Measurements from ENCODE around the gene LDAH.

LDAH gene

DNA sequence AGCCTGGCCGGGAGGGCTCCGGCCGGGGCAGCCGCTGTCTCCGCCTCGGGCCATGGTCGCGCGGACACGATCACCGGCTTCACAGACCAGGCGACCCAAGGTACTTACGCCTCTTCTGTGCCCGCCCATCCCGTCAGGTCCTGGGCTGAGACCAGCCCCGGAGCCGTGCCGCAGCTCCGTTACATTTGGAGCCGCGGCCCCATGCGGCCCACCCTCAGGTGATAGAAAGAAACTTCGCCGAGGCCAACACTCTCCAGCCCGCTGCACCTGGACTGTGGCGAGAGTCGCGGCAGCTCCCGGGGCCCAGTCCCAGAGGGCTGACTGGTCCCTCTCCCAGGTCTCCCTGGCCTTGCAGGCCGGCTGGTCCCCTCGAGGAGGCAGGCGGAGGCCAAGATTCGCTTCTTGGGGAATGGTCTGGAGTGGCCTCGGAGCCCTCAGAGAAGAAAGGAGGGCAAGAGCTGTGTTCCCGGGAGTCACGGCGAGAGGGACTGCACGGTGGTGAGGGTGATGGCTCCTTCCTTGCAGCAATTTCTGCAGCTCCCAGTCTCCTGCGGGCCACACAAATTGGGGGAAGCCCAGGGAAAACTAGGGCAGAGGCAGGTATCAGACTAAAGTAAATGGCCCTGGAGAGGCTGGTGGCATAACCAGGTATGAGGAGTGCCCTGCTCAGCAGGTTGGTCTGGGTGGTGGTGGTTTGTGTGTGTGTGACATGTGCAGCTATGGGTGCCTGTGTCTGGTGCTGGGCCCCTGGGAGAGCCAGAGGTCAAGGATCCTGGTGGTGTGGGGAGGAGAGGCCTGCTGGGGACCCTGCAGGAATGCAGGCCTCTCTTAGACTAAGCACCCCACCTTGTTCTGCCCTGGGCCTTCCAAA, 155.1 kb downstream of the LDAH start:
- DNase-seq (ENCODE audit: low read depth): no peak

DNA sequence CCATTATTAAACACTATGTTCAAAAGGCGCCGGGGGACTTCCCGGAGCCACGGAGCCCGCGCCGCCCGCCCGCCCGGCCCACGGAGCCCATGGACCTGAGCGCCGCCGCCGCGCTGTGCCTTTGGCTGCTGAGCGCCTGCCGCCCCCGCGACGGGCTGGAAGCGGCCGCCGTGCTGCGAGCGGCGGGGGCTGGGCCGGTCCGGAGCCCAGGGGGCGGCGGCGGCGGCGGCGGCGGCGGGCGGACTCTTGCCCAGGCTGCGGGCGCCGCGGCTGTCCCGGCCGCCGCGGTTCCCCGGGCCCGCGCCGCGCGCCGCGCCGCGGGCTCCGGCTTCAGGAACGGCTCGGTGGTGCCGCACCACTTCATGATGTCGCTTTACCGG, 155.8 kb downstream of the LDAH start:
- no peak for DNase-seq (ENCODE audit: low read depth)

DNA sequence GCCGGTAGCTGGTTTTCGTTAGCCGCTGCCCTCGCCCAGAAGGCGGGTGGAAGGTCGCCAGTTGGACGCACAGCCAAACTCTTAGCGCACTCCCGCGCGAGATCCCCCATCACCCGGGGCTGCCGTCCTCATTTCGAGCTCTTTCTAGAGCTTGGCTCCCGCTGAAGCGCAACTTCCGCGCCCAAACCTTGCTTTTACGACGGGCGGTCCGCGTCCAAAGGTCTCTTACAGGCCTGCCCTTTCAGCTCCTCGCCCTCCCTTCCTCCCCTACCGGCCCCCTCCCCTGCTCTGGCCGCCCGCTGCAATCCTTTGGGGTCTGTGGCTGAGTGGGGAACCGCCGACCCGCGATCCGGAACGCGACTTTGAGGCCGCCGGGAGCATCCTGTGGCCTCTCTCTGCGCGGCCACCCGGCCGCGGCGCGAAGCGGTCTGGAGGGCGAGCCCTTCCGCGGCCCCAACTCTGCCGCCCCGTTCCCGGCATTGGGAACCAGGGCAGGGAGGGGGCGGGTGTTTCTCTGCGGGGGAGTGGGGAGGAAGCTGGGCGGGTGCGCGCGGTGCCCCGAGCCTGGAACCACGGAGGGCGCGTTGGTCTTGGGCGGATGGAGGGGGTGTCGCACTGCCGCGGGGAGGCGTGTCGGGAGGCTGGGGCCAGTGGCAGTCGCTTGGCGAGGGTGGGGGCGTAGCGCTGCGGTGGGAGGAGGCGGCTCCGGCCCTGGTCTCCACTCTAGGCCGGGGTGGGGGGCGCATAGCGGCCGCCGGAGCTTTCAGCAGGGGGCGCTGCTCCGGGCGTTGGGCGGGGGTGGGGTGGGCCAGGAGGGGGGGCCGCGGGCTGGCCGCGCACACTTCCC, 156.4 kb downstream of the LDAH start, which contains the start of gene GDF7:
Gene GDF7, plus strand, starts transcription at position 841 of the 847 bp plus-strand sequence. CDS start 96 bp downstream, outside the sequence.
- no peak for DNase-seq (ENCODE audit: low read depth)

GRCh38 chr2:20666005-20666303, 156.9 kb downstream of the LDAH start:
- no peak for DNase-seq (ENCODE audit: low read depth)

DNA sequence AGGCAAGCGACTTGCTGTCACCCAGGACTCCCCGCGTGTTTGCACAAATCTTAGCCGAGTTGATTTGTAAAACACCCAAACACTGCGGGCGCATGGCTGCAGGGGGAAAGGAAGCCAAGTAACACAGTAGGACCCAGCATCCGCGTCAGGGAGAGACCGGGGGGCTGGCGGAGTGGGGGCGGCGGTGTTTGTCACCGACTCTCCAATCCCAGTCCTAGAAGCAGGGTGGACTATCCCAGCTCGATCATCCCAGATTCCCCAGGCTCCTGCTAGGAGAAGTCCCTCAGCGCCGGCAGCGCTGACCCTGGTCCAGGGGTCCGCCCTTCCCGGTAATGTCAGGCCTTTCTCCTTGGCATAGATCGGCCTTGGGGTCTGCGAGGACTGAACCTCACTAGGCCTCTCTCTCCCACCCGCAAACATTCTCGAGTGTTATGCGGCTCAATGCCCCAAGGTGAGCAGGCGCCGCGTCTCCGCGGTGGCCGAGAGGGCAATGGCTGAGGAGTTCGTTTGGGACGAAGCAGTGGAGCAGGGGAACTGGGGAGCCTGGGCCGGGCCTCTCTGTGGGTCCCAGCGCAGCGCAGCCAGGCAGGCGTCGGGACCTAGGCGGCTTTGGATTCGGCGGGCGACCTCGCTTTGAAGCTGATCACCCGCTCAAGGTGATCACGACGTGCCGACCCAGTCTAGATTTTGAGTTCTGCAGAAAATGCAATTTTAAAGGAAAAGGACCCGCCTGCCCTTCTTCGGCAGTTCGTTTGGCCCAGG, 157.5 kb downstream of the LDAH start:
- DNase-seq (ENCODE audit: low read depth): no peak

DNA sequence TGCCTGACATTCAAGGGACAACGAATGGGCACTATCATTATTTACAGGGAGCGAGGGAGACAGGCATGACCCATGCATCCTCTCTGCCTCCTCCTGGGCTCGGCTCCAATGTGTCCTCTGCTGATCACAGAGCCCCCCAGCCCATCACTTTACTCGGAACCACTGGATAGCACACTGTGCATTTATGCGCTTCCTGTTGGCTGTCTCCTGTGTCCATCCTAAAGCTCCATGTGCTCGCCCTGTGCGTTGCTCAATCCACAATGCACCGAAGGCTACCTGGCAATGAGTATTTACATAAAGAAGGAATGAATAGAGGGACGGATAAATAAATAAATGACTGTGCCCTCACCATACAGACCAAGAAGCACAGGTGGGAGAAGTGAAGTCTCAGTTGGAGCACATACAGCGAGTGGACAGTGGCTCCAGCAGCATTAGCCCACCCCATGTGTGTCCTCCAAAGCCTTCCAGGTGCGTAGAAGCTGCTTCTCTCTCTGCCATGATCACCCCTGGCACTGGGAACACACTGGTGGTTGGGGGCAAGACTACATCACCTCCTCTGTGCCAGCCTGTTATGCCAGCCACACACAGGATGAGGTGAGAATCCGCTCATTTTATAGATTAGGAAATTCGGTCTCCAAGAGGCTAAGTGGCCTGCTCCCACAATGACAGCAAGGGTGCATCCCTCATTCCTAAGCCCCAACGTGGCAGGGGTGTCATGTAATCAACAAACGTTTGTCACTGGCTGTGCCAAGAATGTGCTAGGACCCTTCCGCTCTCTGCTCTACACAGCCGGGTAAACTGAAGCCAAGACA, 158.3 kb downstream of the LDAH start:
- no peak for DNase-seq (ENCODE audit: low read depth)

GRCh38 chr2:20664071-20664390, 158.9 kb downstream of the LDAH start:
- no peak for DNase-seq (ENCODE audit: low read depth)

DNA sequence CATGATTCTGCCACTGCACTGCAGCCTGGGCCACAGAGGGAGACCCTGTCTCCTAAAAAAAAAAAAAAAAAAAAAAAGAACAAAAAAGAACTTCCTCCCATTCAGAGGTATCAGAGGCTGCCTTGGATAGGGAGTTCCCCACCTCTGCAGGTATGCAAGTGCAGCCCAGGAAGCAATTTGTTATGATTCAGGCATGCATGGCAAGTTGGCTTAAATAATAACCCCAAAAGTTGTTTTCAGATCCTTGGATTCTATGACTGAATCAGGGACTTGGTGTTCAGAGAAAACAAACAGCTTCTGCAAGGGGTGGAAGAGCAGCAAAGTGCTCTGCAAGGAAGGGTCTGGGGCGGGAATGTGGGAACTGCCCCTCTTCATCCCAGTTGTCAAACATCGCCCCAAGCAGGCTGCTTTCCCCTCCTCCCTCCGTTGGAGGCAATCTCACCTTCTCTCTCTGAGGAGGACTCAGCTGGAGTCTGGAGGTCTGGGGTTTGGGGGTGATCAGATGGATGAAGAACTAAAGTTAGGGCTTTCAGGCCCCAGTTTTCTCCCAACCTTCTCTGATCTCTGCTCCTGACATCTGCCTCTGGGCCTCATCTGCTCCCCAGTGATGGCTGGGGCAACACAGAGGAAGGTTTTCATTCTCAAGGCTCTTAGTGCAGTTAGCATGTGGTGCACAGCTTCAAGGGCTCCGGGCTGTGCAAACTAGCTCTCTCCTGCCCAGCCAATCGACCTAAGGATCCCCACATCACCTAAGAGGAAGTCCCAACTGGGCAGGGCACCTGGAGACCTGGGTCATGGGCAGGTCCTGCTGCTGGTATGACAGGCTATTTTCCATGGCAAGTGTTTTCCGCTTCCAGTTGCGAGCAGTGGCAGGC, 159.5 kb downstream of the LDAH start:
- no peak for DNase-seq (ENCODE audit: low read depth)

DNA sequence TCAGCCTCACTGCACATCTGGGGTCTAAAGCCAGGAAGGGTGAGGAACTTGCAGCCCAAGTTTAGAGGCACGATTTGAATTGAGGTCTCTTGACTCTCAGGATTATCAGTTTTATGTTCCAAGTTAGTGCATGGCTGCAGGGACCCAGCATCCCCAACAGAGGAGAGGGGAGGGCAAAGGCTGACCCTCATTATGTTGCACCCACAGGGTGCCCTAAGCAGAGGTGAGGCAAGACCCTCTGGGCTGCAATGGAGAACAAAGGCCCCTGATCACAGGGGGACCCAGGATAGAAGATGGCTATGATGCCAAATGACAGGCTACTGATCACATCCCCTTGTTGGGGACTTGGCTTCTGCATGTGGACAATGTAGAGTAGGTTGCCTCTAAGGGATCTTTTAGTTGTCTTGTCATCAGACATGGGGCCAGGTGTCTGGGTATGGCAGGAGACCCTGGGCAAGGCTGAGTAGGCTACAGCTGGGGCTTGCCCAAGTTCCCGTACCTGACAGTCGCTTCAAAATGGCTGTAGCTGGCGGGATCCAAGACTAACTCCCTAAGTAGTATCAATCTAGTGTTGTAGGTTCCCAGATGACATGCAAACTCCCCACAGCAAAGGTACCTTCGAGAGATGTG, 160.5 kb downstream of the LDAH start:
- no peak for DNase-seq (ENCODE audit: low read depth)

DNA sequence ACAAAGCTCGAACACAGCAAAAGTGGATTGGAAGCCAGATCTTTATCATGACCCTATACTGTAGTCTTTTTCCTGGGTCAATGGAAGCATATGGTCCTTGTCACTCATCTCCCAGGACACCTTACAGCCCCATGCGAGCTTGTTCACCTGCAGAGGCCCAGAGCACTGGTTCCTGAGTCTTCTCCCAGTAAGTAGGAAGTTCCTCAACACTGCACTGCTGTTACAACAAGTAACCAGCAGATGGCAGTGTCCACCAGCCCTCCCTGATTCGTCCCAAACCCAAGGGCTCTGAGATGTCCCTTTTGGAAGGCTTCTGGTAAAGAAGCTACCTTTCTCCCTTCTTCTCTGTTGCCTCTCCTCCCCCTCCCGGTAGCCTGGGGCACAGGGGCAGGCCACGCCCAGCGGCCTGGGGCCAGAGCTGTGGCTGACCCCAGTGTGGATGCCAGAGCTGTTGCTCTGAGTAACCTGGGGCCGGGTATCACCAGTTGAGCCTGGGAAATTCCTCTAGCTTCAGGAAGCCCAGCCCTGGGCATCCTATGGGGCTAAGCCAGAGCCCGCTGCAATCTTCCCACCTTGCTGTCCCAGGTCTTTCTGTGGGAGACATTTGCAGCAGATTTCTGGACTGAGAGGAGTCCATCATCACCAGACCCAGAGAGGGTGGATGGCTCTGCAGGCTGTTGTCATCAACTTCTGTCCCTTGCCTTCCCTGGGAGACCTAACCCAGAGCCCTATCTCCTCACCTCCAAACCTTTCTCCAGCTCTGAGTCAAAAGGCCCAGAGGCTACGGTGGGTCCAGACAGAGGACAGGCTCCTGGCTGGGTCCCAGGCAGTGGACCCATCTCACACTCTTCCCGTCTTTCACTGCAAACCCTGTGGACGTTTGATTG, 161.2 kb downstream of the LDAH start:
- DNase-seq (ENCODE audit: low read depth): peak; percentile 38

DNA sequence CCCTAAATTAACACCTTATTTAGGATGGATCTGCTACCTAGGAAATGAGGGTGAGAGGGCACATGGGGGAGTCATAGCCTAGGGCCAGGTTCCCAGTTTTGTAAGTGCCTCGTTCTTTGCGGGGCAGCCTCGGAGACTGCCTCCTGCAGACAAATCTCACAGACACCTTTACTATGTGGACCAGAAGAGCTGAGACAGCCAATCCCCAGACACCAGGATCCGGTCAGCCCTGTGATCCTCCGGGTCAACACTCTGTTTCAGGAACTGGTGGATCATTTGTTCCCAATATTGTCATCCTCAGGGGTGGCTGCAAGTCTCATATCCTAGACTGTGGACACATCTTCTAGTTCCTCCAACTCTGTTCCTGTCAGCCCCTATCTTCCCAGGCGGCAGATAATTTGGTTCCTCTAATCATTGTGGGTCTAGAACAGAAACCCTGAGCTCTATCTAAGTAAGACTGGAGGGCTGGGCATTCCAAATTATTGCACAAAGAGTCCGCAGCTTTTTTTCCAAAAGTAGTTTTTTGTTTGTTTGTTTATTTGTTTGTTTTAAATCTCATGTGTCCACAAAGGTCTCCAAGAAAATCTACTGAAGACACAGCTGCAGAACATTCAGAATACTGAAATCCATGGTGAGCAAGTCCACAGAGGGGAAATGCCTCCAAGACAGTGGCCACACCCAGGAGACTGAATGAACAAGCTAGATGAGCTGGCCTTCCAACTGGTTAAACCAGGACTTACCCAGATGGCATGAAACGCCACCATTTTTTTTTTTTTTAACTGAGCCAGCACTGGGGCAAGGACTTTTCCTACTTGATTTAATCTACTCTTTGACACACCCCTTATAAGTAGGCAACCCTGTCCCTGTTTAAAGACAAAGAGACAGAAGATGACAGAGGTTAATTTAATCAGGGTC, 162.1 kb downstream of the LDAH start:
- no peak for DNase-seq (ENCODE audit: low read depth)

DNA sequence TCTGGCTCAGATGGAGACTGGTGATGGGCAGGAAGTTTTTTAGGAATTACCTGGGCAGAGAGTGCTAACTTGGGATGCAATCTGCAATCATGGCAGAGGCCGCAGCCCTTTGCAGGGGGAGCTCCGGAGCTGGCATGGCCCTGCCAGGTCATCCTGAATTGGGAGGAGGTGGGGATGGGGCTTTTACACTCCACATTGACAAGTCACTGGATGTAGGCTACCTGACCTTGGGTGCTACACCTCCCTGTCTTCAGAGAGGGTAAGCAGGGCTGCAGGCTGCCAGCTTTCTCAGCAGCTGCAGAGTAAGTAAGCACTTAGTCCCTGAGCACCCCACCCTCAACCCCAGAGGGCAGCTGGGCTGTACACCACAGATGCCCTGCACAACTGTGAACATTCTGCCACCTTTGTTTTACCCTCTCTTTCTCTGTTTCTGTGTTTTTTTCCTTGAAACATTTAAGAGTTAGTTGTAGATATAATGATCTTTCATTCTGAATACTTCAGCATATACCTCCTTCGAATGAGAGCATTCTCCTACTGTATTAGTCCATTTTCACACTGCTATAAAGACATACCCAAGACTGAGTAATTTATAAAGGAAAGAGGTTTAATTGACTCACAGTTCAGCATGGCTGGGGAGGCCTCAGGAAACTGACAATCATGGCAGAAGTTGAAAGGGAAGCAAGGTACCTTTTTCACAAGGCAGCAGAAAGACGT, 165.2 kb downstream of the LDAH start:
- DNase-seq (ENCODE audit: low read depth): no peak

DNA sequence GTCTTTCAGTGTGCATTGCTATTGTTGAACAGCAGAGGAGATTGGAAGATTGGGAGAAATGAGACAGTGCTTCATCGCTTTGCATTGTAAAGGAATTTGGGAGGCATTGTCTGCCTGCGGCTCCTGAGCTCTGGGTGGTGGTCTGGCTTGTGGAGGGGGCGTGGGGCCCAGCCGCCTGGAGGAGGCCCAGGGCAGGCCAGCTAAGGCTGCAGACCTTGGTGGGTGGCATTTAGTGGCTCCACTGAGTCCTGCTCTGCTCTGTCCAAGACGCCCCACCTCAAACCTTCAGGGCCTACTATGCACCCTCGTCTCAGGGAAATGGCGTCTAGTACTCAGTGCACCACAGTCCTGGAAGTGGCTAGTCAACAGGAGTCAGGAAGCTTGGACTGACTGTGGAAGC, 166.3 kb downstream of the LDAH start:
- DNase-seq (ENCODE audit: low read depth): no peak

- DNase-seq (ENCODE audit: low read depth): no peak
These were observed 168.4 kb downstream of the LDAH start for GRCh38 chr2:20654535-20654813.

- no peak for DNase-seq (ENCODE audit: low read depth)
These were observed 169.0 kb downstream of the LDAH start for GRCh38 chr2:20653695-20654534.

DNA sequence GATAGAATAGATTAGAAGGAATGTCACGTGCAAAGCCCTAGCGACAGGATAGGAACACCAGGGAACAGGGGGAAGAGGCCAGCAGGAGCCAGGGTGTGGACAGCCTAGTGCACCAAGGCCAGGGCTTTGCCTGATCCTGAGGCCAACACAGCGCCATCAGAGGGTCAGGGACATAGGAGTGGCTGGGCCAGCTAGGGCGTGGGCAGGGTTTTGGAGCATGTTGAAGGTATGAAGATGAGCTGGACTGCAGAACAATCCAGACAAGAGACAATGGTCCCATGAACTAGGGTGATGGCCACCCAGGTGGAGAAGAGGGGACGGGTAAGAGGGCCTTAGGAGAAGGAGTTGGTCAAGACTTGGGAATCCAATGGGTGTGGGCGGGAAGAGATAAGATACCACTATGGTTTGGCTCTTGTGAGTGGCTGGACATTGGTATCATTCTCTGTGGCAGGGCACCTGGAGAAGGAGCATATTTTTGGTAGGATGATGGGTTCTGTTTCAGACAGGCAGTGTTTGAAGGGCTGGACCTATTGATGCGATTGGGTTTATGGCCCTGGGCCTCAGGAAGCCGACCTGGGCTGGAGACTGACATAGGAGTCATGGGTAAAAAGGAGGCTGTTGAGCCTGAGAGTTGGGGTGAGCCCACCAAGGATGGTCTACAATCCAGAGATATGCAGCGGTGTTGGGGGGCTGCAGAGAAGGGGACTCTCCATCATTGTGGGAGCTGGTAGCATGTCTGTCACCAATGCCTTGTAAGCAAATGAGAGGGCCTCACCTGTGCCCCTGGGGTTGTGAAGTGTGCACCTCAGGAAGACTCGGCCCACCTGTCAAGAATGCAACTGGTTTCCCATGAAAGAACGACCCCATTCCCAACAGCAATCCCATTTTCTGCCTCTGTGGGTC, 170.0 kb downstream of the LDAH start:
- no peak for DNase-seq (ENCODE audit: low read depth)

Data from stimulated activated CD8-positive, alpha-beta memory T cell treated with anti-CD3 and anti-CD28 coated beads, Interleukin-12 subunit alpha, Interleukin-12 subunit beta, amount 100 ng/mL, for 4 hours (primary cell).